HepG2 (cell line): Measurements from ENCODE around the gene HTR6. TPM values are rescaled to one million over a fixed set of nuclear protein-coding genes. Genes with fewer than 3 reads are reported as not detected.
A peak's percentile ranks its signal among the peaks of the same experiment; 100 is the strongest.

Experiments
- ARID3A ChIP-seq: IDR thresholded peaks from 2 replicates; pipeline ENCODE4 v1.6.1; 2012; ENCODE audit warnings: low read depth, low read length, improper control_type of control experiment
- HNRNPH1 ChIP-seq: fragments of 200-400 bp; formaldehyde crosslinking; optimal IDR thresholded peaks from 2 replicates; pipeline ENCODE3; 2017; ENCODE audit warnings: mild to moderate bottlenecking, low read depth, low read length
- KAT2B ChIP-seq: fragments of 150-350 bp; IDR thresholded peaks from 2 replicates; pipeline ENCODE4 v1.6.1; 2014; ENCODE audit warnings: low read depth, low read length, borderline replicate concordance
- KLF13 ChIP-seq: sonication (generic); formaldehyde crosslinking; IDR thresholded peaks from 2 replicates; pipeline ENCODE4 v1.4.0; 2020; ENCODE audit warnings: mild to moderate bottlenecking, missing genetic modification reagents
- KLF15 ChIP-seq: sonication (generic); formaldehyde crosslinking; IDR thresholded peaks from 2 replicates; pipeline ENCODE4 v1.8.1; 2023; ENCODE audit warnings: borderline replicate concordance, mild to moderate bottlenecking, inconsistent platforms, missing genetic modification reagents, mixed read lengths
- MIXL1 ChIP-seq: IDR thresholded peaks from 2 replicates; pipeline ENCODE4 v1.6.1; 2016
- MLXIP ChIP-seq: sonication (generic); formaldehyde crosslinking; IDR thresholded peaks from 2 replicates; pipeline ENCODE4 v1.9.0; 2021; ENCODE audit warnings: missing genetic modification reagents, borderline replicate concordance
- MTERF4 ChIP-seq: sonication (generic); formaldehyde crosslinking; IDR thresholded peaks from 2 replicates; pipeline ENCODE4 v1.8.0; 2023; ENCODE audit warnings: mild to moderate bottlenecking, missing genetic modification reagents
- NCOA1 ChIP-seq: sonication (generic); formaldehyde crosslinking; IDR thresholded peaks from 2 replicates; pipeline ENCODE4 v1.9.0; 2021; ENCODE audit warnings: missing genetic modification reagents
- SNRNP70 ChIP-seq: fragments of 200-400 bp; formaldehyde crosslinking; IDR thresholded peaks from 2 replicates; pipeline ENCODE4 v1.6.1; 2017; ENCODE audit warnings: mild to moderate bottlenecking, low read depth, low read length, moderate library complexity
- SP140L ChIP-seq: sonication (generic); formaldehyde crosslinking; IDR thresholded peaks from 2 replicates; pipeline ENCODE4 v1.4.0; 2020; ENCODE audit warnings: missing genetic modification reagents, borderline replicate concordance
- SRY ChIP-seq: sonication (generic); formaldehyde crosslinking; IDR thresholded peaks from 2 replicates; pipeline ENCODE4 v1.8.0; 2022; ENCODE audit warnings: mild to moderate bottlenecking, missing genetic modification reagents
- TBX2 ChIP-seq: sonication (generic); formaldehyde crosslinking; IDR thresholded peaks from 2 replicates; pipeline ENCODE4 v1.5.0; 2020; ENCODE audit warnings: missing genetic modification reagents, mild to moderate bottlenecking, borderline replicate concordance
- ZBTB26 ChIP-seq: IDR thresholded peaks from 2 replicates; pipeline ENCODE4 v1.6.1; 2016; ENCODE audit warnings: missing compliant biosample characterization, missing genetic modification reagents, borderline replicate concordance
- ZFP36 ChIP-seq: fragments of 150-350 bp; IDR thresholded peaks from 2 replicates; pipeline ENCODE4 v1.6.1; 2018; ENCODE audit warnings: borderline replicate concordance, low read length, low read depth; ENCODE audit not compliant: partially characterized antibody
- ZNF512B ChIP-seq: sonication (generic); formaldehyde crosslinking; IDR thresholded peaks from 2 replicates; pipeline ENCODE4 v1.5.1; 2020; ENCODE audit warnings: missing genetic modification reagents, mild to moderate bottlenecking, borderline replicate concordance
- ZNF644 ChIP-seq: IDR thresholded peaks from 2 replicates; pipeline ENCODE4 v1.6.1; 2016; ENCODE audit warnings: low read depth
- ZNF773 ChIP-seq: sonication (generic); formaldehyde crosslinking; IDR thresholded peaks from 2 replicates; pipeline ENCODE4 v1.4.0; 2020; ENCODE audit warnings: missing genetic modification reagents, borderline replicate concordance
- ZSCAN22 ChIP-seq: sonication (generic); formaldehyde crosslinking; IDR thresholded peaks from 2 replicates; pipeline ENCODE4 v1.4.0; 2020; ENCODE audit warnings: mild to moderate bottlenecking, missing genetic modification reagents
- polyA plus RNA-seq, 8 experiments: library from polyadenylated mRNA; depleted of rRNA in 3 of 8; stranded (reverse) in 7 of 8; unstranded in 1 of 8; fragments of >200 nt; fragmentation: Illumina TruSeq in 4 of 8; extraction: Trizol in 4 of 8; gene quantifications; 2 replicates each; pipeline versions ENCODE4 v1.2.1 to v1.2.3, GENCODE V29; 2011 to 2016; ENCODE audit warnings: low read depth in 4 of 8, missing spikeins in 1 of 8, mixed read lengths in 1 of 8; ENCODE audit not compliant: insufficient read depth in 1 of 8
- total RNA-seq, 5 experiments: library from RNA; depleted of rRNA; stranded (reverse); fragments of >200 nt; fragmentation: Illumina TruSeq; extraction: Trizol; gene quantifications; 2 replicates each; pipeline ENCODE4 v1.2.3, GENCODE V29; 2016; ENCODE audit warnings: low read depth in 1 of 5

Gene HTR6
- total and polyA plus RNA-seq, 2 of the 13 experiments (the other 11 are each of a cell fraction or from before 2014, with no cell fraction given), result 0.04 TPM; not detected in 1

GRCh38 chr1:19676438-19676922 is 11.8 kb downstream of the HTR6 start (continued):
- TF ChIP-seq ZNF512B (CRISPR knock-in tag) (no peak), SRY (CRISPR knock-in tag) (peak; percentile 48; the same call in 1 of the 2 replicates), MLXIP (0 out of 2 replicates have a peak, but pooled peaks have one; percentile 23), HNRNPH1 (no peak), ZNF644 (CRISPR knock-in tag) (0 out of 2 replicates have a peak, but pooled peaks have one; percentile 57), ZBTB26 (CRISPR knock-in tag) (no peak), ZNF773 (CRISPR knock-in tag) (no peak), ZFP36 (no peak), KAT2B (no peak), ARID3A (no peak), SP140L (CRISPR knock-in tag) (0 out of 2 replicates have a peak, but pooled peaks have one; percentile 34), ZSCAN22 (CRISPR knock-in tag) (no peak), SNRNP70 (no peak), TBX2 (CRISPR knock-in tag) (no peak), MTERF4 (CRISPR knock-in tag) (no peak), KLF13 (CRISPR knock-in tag) (no peak), KLF15 (CRISPR knock-in tag) (no peak), NCOA1 (CRISPR knock-in tag) (no peak), MIXL1 (CRISPR knock-in tag) (0 out of 2 replicates have a peak, but pooled peaks have one; percentile 22)
